ENCODE results near the gene INSR. TPM values are rescaled to one million over a fixed set of nuclear protein-coding genes. Genes with fewer than 3 reads are reported as not detected.

Gene INSR
- total RNA-seq, 2 experiments from 2014 or later = 0.87 to 1.0 TPM

DNA sequence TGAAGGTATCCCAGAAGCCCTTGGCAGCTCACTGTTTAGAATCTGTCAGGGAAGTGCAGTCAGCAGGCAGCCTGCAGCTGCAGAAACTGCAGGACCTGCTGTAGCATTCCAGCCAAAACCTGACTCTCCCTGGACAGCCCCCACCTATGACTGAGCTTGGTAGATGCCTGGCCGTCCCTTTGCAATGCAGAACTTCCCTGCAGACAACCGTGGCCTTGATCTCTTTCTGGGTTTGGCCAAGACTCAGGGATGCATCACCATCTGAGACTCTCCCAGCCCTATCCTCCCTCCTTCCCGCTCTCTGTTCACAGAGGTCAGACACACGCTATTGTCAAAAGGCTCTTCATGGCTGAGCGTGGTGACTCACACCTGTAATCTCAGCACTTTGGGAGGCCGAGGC is 125.3 kb downstream of the INSR start:
- Mint-ChIP-seq H3K36me3 (ENCODE audit: low read depth) (peaks cover 2% of the 10 kb centered on the region), H3K4me1 (ENCODE audit: low read depth) (no peaks in the 10 kb centered on the region), H3K27me3 (no peaks in the 10 kb centered on the region), H3K27ac (no peak overlapping the region), H3K4me3 (no peak overlapping the region), H3K9me3 (peaks cover 9% of the 10 kb centered on the region)
- intact Hi-C loops (cut with micrococcal nuclease) = no loop called here
- DNase-seq (no peak), ATAC-seq (no peak)
- ChIA-PET CTCF (no interaction called here), POLR2A (no interaction called here)
- TF ChIP-seq, protein P1, sequence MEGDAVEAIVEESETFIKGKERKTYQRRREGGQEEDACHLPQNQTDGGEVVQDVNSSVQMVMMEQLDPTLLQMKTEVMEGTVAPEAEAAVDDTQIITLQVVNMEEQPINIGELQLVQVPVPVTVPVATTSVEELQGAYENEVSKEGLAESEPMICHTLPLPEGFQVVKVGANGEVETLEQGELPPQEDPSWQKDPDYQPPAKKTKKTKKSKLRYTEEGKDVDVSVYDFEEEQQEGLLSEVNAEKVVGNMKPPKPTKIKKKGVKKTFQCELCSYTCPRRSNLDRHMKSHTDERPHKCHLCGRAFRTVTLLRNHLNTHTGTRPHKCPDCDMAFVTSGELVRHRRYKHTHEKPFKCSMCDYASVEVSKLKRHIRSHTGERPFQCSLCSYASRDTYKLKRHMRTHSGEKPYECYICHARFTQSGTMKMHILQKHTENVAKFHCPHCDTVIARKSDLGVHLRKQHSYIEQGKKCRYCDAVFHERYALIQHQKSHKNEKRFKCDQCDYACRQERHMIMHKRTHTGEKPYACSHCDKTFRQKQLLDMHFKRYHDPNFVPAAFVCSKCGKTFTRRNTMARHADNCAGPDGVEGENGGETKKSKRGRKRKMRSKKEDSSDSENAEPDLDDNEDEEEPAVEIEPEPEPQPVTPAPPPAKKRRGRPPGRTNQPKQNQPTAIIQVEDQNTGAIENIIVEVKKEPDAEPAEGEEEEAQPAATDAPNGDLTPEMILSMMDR (IDR thresholded peaks at IDR 0.05) = no peak

DNA sequence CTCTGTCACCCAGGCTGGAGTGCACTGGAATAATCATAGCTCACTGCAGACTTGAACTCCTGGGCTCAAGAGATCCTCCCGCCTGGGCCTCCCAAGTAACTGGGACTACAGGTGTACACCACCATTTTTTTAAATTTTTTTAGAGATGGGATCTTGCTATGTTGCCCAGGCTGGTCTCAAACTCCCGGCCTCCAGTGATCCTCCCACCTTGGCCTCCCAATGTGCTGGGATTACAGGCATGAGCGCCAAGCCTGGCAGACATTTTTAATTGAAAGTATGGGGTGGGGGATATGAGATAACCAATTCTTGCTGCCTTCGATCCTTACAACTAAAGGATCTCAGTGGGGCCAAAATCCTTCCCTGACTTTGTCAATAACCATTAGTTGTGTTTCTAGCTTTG is 132.9 kb downstream of the INSR start:
- no peak for ATAC-seq
- no peak overlapping the region for H3K4me3 Mint-ChIP-seq
- H3K4me1 Mint-ChIP-seq (ENCODE audit: low read depth) = no peaks in the 10 kb centered on the region
- TF ChIP-seq, protein P1 (IDR thresholded peaks at IDR 0.05) = no peak
- POLR2A ChIA-PET = no interaction called here
- CTCF ChIA-PET = no interaction called here
- H3K27ac Mint-ChIP-seq = no peak overlapping the region
- no peaks in the 10 kb centered on the region for H3K27me3 Mint-ChIP-seq
- no peaks in the 10 kb centered on the region for H3K36me3 Mint-ChIP-seq (ENCODE audit: low read depth)
- H3K9me3 Mint-ChIP-seq = no peaks in the 10 kb centered on the region
- intact Hi-C loops (cut with micrococcal nuclease) = no loop called here
- DNase-seq = no peak

DNA sequence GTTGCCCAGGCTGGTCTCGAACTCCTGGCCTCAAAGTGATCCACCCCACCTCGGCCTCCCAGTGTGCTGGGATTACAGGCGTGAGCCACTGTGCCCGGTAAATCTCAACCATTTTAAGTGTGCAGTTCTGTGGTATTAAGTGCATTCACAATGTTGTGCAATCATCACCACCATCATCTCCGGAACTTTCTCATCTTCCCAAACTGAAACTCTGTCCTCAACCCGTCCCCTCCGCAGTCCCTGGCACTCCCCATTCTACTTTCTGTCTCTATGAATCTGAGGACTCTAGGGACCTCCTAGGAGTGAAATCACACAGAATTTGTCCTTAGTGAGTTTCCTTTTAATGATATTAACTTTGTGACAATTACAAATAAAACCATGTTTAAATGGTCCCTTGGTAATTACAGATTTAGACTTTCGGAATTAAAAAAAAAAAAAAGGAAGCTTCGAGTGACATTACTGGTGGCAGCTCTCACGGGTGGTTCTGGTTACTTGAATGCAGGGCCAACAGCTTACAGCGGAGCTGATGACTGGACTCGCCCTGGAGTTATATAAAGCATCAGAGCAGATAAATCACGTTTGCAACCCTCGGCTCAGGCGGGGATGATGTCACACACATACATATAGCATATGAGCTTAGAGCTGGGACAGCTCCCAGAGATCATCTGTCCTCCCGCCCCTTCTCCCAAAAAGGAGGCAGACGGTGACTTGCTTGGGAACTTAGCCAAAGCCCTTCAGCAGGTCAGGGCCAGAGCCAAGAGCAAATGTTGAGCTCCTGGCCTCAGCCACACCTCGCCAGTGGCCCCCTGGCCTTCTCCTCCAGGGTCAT is 134.9 kb downstream of the INSR start:
- DNase-seq (no peak), ATAC-seq (no peak)
- no peaks in the 10 kb centered on the region for H3K4me1 Mint-ChIP-seq (ENCODE audit: low read depth)
- intact Hi-C loops (cut with micrococcal nuclease) = no loop called here
- TF ChIP-seq, protein P1 (IDR thresholded peaks at IDR 0.05) = no peak
- ChIA-PET CTCF (interaction anchor here (0.8 to 1.7 kb wide), 2 partner anchors 10 to 168 kb away, joined by 3 to 4 read pairs; no protein-coding TSS in a partner anchor), POLR2A (interaction anchor here (1.0 kb wide), 1 partner anchor 167 kb away, joined by 3 read pairs; no protein-coding TSS in a partner anchor)
- H3K36me3 Mint-ChIP-seq (ENCODE audit: low read depth) = no peaks in the 10 kb centered on the region
- H3K4me3 Mint-ChIP-seq = no peak overlapping the region
- no peak overlapping the region for H3K27ac Mint-ChIP-seq
- H3K9me3 Mint-ChIP-seq = no peaks in the 10 kb centered on the region
- H3K27me3 Mint-ChIP-seq = no peaks in the 10 kb centered on the region

DNA sequence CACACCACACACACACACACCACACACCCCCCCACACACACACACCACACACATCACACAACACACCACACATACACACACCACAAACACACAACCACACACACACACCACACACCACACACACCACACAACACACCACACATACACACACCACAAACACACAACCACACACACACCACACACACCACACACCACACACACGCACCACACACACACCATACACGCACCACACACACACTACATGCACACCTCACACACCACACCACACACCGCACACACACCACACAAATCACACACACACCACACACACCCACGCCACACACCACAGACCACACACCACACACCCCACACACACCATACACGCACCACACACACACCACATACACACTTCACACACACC is 141.2 kb downstream of the INSR start:
- Mint-ChIP-seq H3K9me3 (no peaks in the 10 kb centered on the region), H3K27ac (no peak overlapping the region), H3K4me1 (ENCODE audit: low read depth) (no peaks in the 10 kb centered on the region), H3K27me3 (no peaks in the 10 kb centered on the region), H3K36me3 (ENCODE audit: low read depth) (no peaks in the 10 kb centered on the region), H3K4me3 (no peak overlapping the region)
- ChIA-PET POLR2A (no interaction called here), CTCF (interaction anchor here (1.4 kb wide), 1 partner anchor 201 kb away, joined by 3 read pairs; no protein-coding TSS in a partner anchor)
- peak; percentile 7 for DNase-seq
- no peak for ATAC-seq
- intact Hi-C loops (cut with micrococcal nuclease) = no loop called here
- TF ChIP-seq, protein P1 (IDR thresholded peaks at IDR 0.05) = no peak

DNA sequence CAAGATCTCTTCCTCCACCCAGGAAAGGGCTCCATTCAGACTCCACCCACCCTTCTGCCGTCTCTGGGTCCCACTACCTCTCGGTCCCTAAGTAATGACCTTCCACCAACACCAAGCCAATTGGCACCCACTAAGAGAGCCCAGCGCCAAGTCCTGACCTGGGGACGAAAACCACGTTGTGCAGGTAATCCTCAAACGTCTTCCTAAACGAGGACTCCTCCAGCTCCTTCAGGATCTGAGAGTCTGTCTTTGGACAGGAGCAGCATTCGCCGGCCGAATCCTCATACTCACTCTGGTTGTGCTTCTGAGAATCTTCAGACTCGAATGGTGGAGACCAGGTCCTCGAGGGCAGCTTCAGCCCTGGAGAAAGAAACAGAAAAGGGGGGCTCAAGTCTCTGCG is 141.6 kb downstream of the INSR start:
- ChIA-PET CTCF (interaction anchor here (0.6 kb wide), 1 partner anchor 29 kb away, joined by 3 read pairs; no protein-coding TSS in a partner anchor), POLR2A (no interaction called here)
- H3K27me3 Mint-ChIP-seq = no peaks in the 10 kb centered on the region
- ATAC-seq = no peak
- TF ChIP-seq, protein P1 (IDR thresholded peaks at IDR 0.05) = no peak
- no peak overlapping the region for H3K27ac Mint-ChIP-seq
- peak; percentile 18 for DNase-seq
- no peaks in the 10 kb centered on the region for H3K9me3 Mint-ChIP-seq
- no peaks in the 10 kb centered on the region for H3K36me3 Mint-ChIP-seq (ENCODE audit: low read depth)
- intact Hi-C loops (cut with micrococcal nuclease) = no loop called here
- H3K4me1 Mint-ChIP-seq (ENCODE audit: low read depth) = peaks cover under 1% of the 10 kb centered on the region
- no peak overlapping the region for H3K4me3 Mint-ChIP-seq

Data from activated CD8-positive, alpha-beta T cell treated with anti-CD3 and anti-CD28 coated beads for 36 hours (primary cell).